Measurements from ENCODE around the gene PTPMT1.

DNA sequence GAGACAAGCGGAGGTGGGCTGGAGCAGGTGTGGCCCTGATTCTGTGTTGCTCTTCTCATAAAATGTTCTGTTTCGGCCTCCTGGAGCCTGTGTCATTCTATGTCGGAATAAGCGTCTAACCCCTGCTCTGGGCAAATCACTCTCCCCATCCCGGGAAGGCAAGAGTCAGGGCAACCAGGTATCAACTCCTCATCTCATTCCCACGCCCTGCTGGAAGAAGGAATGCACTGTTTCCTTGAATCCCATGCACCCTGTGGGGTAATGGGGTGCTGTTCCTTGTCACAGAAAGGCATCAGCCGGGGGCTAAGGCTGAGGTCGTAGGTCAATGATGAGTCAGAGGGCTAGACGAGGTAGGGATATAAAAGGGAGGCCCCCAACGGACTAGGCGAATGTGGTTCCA lies 23.7 kb downstream of the PTPMT1 start:
- TF ChIP-seq CEBPB (IDR thresholded peaks at IDR 0.05) (no peak), ZC3H11A (IDR thresholded peaks at IDR 0.05) (no peak), SREBF2 (IDR thresholded peaks at IDR 0.05) (no peak)
- TF ChIP-seq, protein P1, sequence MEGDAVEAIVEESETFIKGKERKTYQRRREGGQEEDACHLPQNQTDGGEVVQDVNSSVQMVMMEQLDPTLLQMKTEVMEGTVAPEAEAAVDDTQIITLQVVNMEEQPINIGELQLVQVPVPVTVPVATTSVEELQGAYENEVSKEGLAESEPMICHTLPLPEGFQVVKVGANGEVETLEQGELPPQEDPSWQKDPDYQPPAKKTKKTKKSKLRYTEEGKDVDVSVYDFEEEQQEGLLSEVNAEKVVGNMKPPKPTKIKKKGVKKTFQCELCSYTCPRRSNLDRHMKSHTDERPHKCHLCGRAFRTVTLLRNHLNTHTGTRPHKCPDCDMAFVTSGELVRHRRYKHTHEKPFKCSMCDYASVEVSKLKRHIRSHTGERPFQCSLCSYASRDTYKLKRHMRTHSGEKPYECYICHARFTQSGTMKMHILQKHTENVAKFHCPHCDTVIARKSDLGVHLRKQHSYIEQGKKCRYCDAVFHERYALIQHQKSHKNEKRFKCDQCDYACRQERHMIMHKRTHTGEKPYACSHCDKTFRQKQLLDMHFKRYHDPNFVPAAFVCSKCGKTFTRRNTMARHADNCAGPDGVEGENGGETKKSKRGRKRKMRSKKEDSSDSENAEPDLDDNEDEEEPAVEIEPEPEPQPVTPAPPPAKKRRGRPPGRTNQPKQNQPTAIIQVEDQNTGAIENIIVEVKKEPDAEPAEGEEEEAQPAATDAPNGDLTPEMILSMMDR (IDR thresholded peaks at IDR 0.05), result no peak

Data from A549 (cell line).